Globus pallidus (tissue), 1 donor: ENCODE data around the gene PHF24.
"Not testable (repeated sequence)": the region's sequence is repeated elsewhere in the genome, so short reads cannot be mapped to it uniquely, and the experiment has no call there.

Experiments used
- DNase-seq: peaks from one replicate; pipeline ENCODE4 v3.0.0-alpha.2; 2015; ENCODE audit warnings: low spot score

Gene PHF24

GRCh38 chr9:34957492-34958410, at the start of gene PHF24:
Gene PHF24, plus strand, starts transcription at chr9:34958285. Its CDS starts 13,014 bp downstream, at chr9:34971299.
- no peak for DNase-seq

GRCh38 chr9:34927061-34927460, 31.0 kb upstream of the PHF24 start:
- peak; percentile 41 for DNase-seq

GRCh38 chr9:34928921-34929320, 29.2 kb upstream of the PHF24 start:
- DNase-seq = no peak

- peak; percentile 37 for DNase-seq
Observed at GRCh38 chr9:34929506-34930102, 28.5 kb upstream of the PHF24 start.

GRCh38 chr9:34939989-34940388, 18.1 kb upstream of the PHF24 start:
- DNase-seq = not testable (repeated sequence)

GRCh38 chr9:34948451-34948850, 9.6 kb upstream of the PHF24 start:
- DNase-seq = no peak

- DNase-seq = peak; percentile 29
Observed at GRCh38 chr9:34954225-34954624, 3.9 kb upstream of the PHF24 start.

- peak; percentile 29 for DNase-seq
Observed at GRCh38 chr9:34956066-34956465, 2.0 kb upstream of the PHF24 start.

GRCh38 chr9:34956648-34957047, 1.4 kb upstream of the PHF24 start:
- DNase-seq = no peak

- DNase-seq = no peak
Observed at GRCh38 chr9:34958411-34958982, 412 bp downstream of the PHF24 start.

GRCh38 chr9:34959461-34959860, 1.4 kb downstream of the PHF24 start:
- DNase-seq = no peak

- no peak for DNase-seq
Observed at GRCh38 chr9:34961574-34962490, 3.7 kb downstream of the PHF24 start.

GRCh38 chr9:34962546-34962945, 4.5 kb downstream of the PHF24 start:
- no peak for DNase-seq

- DNase-seq = no peak
Observed at GRCh38 chr9:34963552-34963951, 5.5 kb downstream of the PHF24 start.

GRCh38 chr9:34964458-34964857, 6.4 kb downstream of the PHF24 start:
- DNase-seq = no peak

- DNase-seq = no peak
Observed at GRCh38 chr9:34971146-34971811, 13.2 kb downstream of the PHF24 start.

- DNase-seq = no peak
Observed at GRCh38 chr9:34974664-34975063, 16.6 kb downstream of the PHF24 start.

- DNase-seq = no peak
Observed at GRCh38 chr9:34976441-34976840, 18.4 kb downstream of the PHF24 start.

GRCh38 chr9:34976992-34977391, 18.9 kb downstream of the PHF24 start:
- DNase-seq = no peak

GRCh38 chr9:34980181-34980761, 22.2 kb downstream of the PHF24 start:
- DNase-seq = no peak

- DNase-seq = no peak
Observed at GRCh38 chr9:34982361-34982760, 24.3 kb downstream of the PHF24 start.
